CD4-positive, alpha-beta T cell treated with Interferon gamma for 1 hour (primary cell): Measurements from ENCODE around the gene RNF223.
"Not testable (repeated sequence)": the region's sequence is repeated elsewhere in the genome, so short reads cannot be mapped to it uniquely, and the experiment has no call there.

Experiments
- DNase-seq: peaks from one replicate; pipeline ENCODE4 v3.0.0-alpha.2; 2020

The RNF223 gene

GRCh38 chr1:1069711-1070676, 4.1 kb downstream of the RNF223 start:
- DNase-seq: peak; percentile 29

GRCh38 chr1:1069056-1069710, 4.9 kb downstream of the RNF223 start:
- DNase-seq: peak; percentile 85

- DNase-seq: peak; percentile 77
Measured at GRCh38 chr1:1068517-1069055, 5.5 kb downstream of the RNF223 start.

GRCh38 chr1:1067860-1068516, 6.1 kb downstream of the RNF223 start:
- DNase-seq: no peak

- DNase-seq: no peak
Measured at GRCh38 chr1:1067284-1067859, 6.7 kb downstream of the RNF223 start.

- DNase-seq: no peak
Measured at GRCh38 chr1:1066403-1067283, 7.5 kb downstream of the RNF223 start.

GRCh38 chr1:1065940-1066304, 8.2 kb downstream of the RNF223 start:
- DNase-seq: not testable (repeated sequence)

- no peak for DNase-seq
Measured at GRCh38 chr1:1065265-1065939, 8.7 kb downstream of the RNF223 start.

- peak; percentile 84 for DNase-seq
Measured at GRCh38 chr1:1063945-1064831, 9.9 kb downstream of the RNF223 start.

- no peak for DNase-seq
Measured at GRCh38 chr1:1063261-1063944, 10.7 kb downstream of the RNF223 start.

- DNase-seq: no peak
Measured at GRCh38 chr1:1062348-1063163, 11.6 kb downstream of the RNF223 start.

GRCh38 chr1:1061682-1062345, 12.3 kb downstream of the RNF223 start:
- no peak for DNase-seq

- DNase-seq: no peak
Measured at GRCh38 chr1:1060281-1061000, 13.7 kb downstream of the RNF223 start.

GRCh38 chr1:1059494-1060280, 14.4 kb downstream of the RNF223 start:
- peak; percentile 88 for DNase-seq

GRCh38 chr1:1058921-1059493, 15.1 kb downstream of the RNF223 start:
- no peak for DNase-seq
